ENCODE results near the gene RSAD1. TPM values are rescaled to one million over a fixed set of nuclear protein-coding genes. Genes with fewer than 3 reads are reported as not detected.

Gene RSAD1
- polyA plus RNA-seq, 1 of the 3 experiments (the other 2 are of a cell fraction) = 44.7 TPM

- TF ChIP-seq GABPA (IDR thresholded peaks at IDR 0.05; ENCODE audit: low read depth) (no peak), FOXM1 (IDR thresholded peaks at IDR 0.05; ENCODE audit: low read depth) (no peak), MEF2A (IDR thresholded peaks at IDR 0.05; ENCODE audit: borderline replicate concordance, low read depth) (no peak), YY1 (IDR thresholded peaks at IDR 0.05; ENCODE audit: low read depth) (no peak), CHD2 (IDR thresholded peaks at IDR 0.05; ENCODE audit: low read length, partially characterized antibody) (no peak), MAX (IDR thresholded peaks at IDR 0.05; ENCODE audit: low read depth) (no peak), PBX3 (IDR thresholded peaks at IDR 0.05) (no peak), RFX5 (IDR thresholded peaks at IDR 0.05; ENCODE audit: low read length) (no peak), SIN3A (IDR thresholded peaks at IDR 0.05; ENCODE audit: borderline replicate concordance, low read depth, low read length) (no peak), ELF1 (IDR thresholded peaks at IDR 0.05) (no peak)
- H3K27ac ChIP-seq (ENCODE audit: low read depth in 2 of 2, low read length in 1 of 2) = no peak overlapping the region
Measured at GRCh38 chr17:50458701-50459676, 19.7 kb upstream of the RSAD1 start.

GRCh38 chr17:50459756-50460155 lies 18.9 kb upstream of the RSAD1 start:
- no peak overlapping the region for H3K27ac ChIP-seq (ENCODE audit: low read depth in 2 of 2, low read length in 1 of 2)
- no peaks in the 10 kb centered on the region for H3F3A ChIP-seq (replicated peaks; ENCODE audit: insufficient read depth)
- WGBS (ENCODE audit: low lambda C conversion rate) = 89% methylated on average over 4 of the region's 4 CpGs
- no peak overlapping the region for H3K4me3 ChIP-seq (ENCODE audit: low read depth in 2 of 2, low read length in 1 of 2)
- no peaks in the 10 kb centered on the region for H3K79me2 ChIP-seq (ENCODE audit: insufficient read depth)
- no peaks in the 10 kb centered on the region for H4K20me1 ChIP-seq (ENCODE audit: insufficient read depth)
- H3K36me3 ChIP-seq (replicated peaks in 1 of 2; ENCODE audit: control insufficient read depth in 1 of 2, insufficient read depth in 2 of 2, low read length in 1 of 2) = peaks cover 0 to 2% of the 10 kb centered on the region in 2 experiments
- no peaks in the 10 kb centered on the region for H3K4me1 ChIP-seq (ENCODE audit: control insufficient read depth in 1 of 2, insufficient read depth in 2 of 2, low read depth in 1 of 2, low read length in 1 of 2)
- no peaks in the 10 kb centered on the region for H3K9me2 ChIP-seq
- H3K9me3 ChIP-seq = no peaks in the 10 kb centered on the region
- POLR2A ChIA-PET = no interaction called here
- no peak for TF ChIP-seq RXRA (IDR thresholded peaks at IDR 0.05; ENCODE audit: borderline replicate concordance, low read depth)
- TF ChIP-seq YY1 (IDR thresholded peaks at IDR 0.05; ENCODE audit: low read depth) = no peak
- TF ChIP-seq ELF1 (IDR thresholded peaks at IDR 0.05) = no peak
- no peak for TF ChIP-seq FOXJ3 (CRISPR knock-in tag; IDR thresholded peaks at IDR 0.05)
- TF ChIP-seq TEAD4 (IDR thresholded peaks at IDR 0.05; ENCODE audit: borderline replicate concordance, insufficient read depth) = no peak
- TF ChIP-seq NFIC (IDR thresholded peaks at IDR 0.05; ENCODE audit: borderline replicate concordance) = no peak
- no peak for TF ChIP-seq NRF1 (IDR thresholded peaks at IDR 0.05; ENCODE audit: low read depth, low read length)
- TF ChIP-seq CHD2 (IDR thresholded peaks at IDR 0.05; ENCODE audit: low read length, partially characterized antibody) = no peak
- no peak for TF ChIP-seq RAD21 (IDR thresholded peaks at IDR 0.05; ENCODE audit: low read length)
- no peak for TF ChIP-seq MXI1 (IDR thresholded peaks at IDR 0.05; ENCODE audit: low read depth, low read length)
- no peak for TF ChIP-seq POLR2AphosphoS5 (IDR thresholded peaks at IDR 0.05; ENCODE audit: low read depth, low read length)
- H3K9ac ChIP-seq = no peak overlapping the region
- H3K27me3 ChIP-seq (ENCODE audit: insufficient read depth) = no peaks in the 10 kb centered on the region
- CTCF ChIA-PET = interaction anchor here (0.5 to 3.5 kb wide), 4 partner anchors 9 to 42 kb away, joined by 3 to 15 read pairs (median 6); partner anchors contain the start of gene RSAD1
- H2AFZ ChIP-seq (ENCODE audit: low read depth) = no peak overlapping the region
- no peak overlapping the region for H3K4me2 ChIP-seq
- DNase-seq = no peak

More at GRCh38 chr17:50458701-50459676, 19.7 kb upstream of the RSAD1 start:
- H4K20me1 ChIP-seq (ENCODE audit: insufficient read depth) = no peaks in the 10 kb centered on the region
- H3K9me3 ChIP-seq = no peaks in the 10 kb centered on the region
- H3F3A ChIP-seq (replicated peaks; ENCODE audit: insufficient read depth) = no peaks in the 10 kb centered on the region
- no peaks in the 10 kb centered on the region for H3K27me3 ChIP-seq (ENCODE audit: insufficient read depth)
- H2AFZ ChIP-seq (ENCODE audit: low read depth) = no peak overlapping the region
- H3K9ac ChIP-seq = no peak overlapping the region
- no peak overlapping the region for H3K4me2 ChIP-seq
- no peak for DNase-seq
- H3K36me3 ChIP-seq (replicated peaks in 1 of 2; ENCODE audit: control insufficient read depth in 1 of 2, insufficient read depth in 2 of 2, low read length in 1 of 2) = peaks cover 0 to 2% of the 10 kb centered on the region in 2 experiments
- no peaks in the 10 kb centered on the region for H3K79me2 ChIP-seq (ENCODE audit: insufficient read depth)
- H3K9me2 ChIP-seq = no peaks in the 10 kb centered on the region
- 78% methylated on average over 15 of the region's 16 CpGs for WGBS (ENCODE audit: low lambda C conversion rate)
- no peaks in the 10 kb centered on the region for H3K4me1 ChIP-seq (ENCODE audit: control insufficient read depth in 1 of 2, insufficient read depth in 2 of 2, low read depth in 1 of 2, low read length in 1 of 2)
- no peak overlapping the region for H3K4me3 ChIP-seq (ENCODE audit: low read depth in 2 of 2, low read length in 1 of 2)
- ChIA-PET CTCF (interaction anchor here (1.3 to 3.5 kb wide), 6 partner anchors 9 to 61 kb away, joined by 3 to 15 read pairs (median 10); partner anchors contain the start of genes LRRC59 and RSAD1), POLR2A (no interaction called here)

All from SK-N-SH (cell line).